GM21360 (cell line): Measurements from ENCODE around the gene KHK.

Source experiments
- ATAC-seq: cut with Tn5 transposase; IDR thresholded peaks from one replicate; pipeline ENCODE4 v1.9.1; 2021; ENCODE audit warnings: mild to moderate bottlenecking, moderate library complexity; ENCODE audit not compliant: unreplicated experiment

KHK gene

GRCh38 chr2:27149570-27150405 lies 63.2 kb downstream of the KHK start:
- no peak for ATAC-seq
